Amniotic stem cell (primary cell): ENCODE measurements around the gene UBE2M.
A peak's percentile ranks its signal among the peaks of the same experiment; 100 is the strongest.
"Not testable (repeated sequence)": the region's sequence is repeated elsewhere in the genome, so short reads cannot be mapped to it uniquely, and the experiment has no call there.

Source experiments
- DNase-seq: peaks from one replicate; lab custom pipeline; 2025; lab: John Stamatoyannopoulos, UW

Gene UBE2M

DNA sequence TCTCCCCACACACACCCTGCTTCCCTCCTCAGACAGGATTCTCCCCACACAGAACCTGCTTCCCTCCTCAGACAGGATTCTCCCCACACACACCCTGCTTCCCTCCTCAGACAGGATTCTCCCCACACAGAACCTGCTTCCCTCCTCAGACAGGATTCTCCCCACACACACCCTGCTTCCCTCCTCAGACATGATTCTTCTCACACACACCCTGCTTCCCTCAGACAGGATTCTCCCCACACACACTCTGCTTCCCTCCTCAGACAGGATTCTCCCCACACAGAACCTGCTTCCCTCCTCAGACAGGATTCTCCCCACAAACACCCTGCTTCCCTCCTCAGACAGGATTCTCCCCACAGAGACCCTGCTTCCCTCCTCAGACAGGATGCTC, 19.2 kb downstream of the UBE2M start:
- not testable (repeated sequence) for DNase-seq

DNA sequence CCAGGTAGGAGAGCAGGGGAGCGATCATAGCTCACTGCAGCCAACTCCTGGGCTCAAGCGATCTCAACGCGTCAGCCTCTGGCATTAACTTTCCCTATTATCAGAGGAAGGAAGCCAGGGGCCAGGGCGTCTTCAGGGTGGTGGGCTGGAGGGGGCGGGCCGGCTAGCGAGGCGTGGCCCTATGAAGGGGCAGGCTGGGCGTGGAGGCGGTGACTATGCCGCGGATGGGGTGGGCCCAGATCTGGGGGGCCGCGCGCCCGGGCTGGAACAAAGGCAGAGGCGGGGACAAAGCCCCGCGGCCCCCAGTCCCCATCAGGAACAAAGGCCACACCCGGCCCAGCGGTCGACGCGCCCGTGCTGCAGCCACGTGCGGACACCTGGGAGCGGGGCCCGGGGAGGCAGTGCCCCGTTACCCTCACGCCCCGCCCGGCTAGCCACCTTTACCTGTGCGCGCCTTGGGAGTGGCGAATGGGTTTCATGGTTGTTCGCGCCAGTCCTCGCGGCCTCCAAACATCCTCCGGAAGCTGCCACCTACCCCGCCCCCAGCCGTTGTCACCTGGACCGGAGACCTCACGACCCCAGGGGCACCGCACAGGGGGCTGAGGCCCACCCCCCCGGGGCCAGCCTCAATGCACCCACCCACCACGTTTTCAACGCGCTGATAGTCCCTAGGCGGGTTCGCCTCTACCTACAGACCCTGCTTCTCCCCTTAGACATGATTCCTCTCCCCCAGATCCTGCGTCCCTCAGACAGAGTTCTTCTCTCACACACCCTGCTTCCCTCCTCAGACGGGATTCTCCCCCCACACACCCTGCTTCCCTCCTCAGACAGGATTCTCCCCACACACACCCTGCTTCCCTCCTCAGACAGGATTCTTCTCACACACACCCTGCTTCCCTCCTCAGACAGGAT, 19.9 kb downstream of the UBE2M start:
- no peak for DNase-seq

DNA sequence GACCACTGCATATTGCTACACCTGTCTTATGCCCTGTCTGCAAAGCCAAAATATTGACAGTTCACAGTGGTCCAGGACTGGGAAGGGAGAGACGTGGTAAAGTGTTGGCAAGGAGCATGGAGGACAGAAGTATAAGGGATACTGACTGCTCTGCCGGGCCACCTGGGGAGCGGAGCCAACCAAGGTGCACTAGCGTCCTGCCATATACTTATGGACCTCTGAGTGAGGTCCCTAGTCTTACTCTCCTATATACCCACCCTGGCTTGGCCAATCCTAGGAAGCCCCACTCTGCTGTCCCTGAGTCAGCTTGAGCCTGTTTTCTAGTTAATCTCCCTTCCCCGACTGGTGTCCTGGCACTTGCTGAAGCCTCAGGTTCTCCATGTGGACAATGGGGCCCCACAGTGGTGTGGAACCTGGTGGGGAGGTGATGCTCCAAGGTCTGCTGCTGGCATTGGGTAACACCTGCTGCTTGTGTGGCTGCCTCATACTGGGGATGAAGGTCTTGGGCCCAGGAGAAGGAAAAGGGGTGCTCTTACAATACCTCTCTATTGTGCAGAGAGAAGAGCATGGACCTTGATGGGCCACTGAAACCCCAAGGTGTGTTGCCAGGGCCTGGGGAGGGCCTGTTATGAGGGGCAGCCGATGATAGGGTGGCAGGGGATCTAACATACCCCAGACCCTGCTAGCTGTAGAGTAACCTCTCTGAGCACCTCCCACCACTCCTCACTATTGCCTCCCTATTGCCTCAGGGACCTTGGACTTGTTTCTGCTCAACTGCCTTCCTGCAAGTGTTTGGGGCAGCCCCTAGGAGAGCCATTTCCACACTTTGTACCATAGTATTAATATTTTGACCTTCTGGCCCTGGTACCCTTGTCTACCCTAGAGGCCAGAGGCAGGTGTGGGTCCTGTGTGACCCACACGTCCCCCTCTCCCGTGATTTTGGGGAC, 21.3 kb downstream of the UBE2M start:
- DNase-seq: no peak

DNA sequence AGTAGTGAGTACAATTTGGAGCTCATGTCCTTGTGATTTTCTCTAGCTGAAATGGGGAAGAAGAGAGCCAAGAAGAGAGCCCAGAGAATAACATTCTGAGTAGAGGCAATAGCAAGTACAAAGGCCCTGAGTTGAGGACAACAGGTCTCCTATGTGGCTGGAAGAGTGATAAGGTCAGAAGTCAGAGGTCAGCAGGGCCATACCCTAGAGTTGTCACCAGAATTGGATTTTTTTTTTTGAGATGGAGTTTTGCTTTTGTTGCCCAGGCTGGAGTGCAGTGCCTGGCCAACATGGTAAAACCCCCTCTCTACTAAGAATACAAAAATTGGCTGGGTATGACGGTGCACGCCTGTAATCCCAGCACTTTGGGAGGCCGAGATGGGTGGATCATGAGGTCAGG, 22.6 kb downstream of the UBE2M start:
- DNase-seq: no peak

DNA sequence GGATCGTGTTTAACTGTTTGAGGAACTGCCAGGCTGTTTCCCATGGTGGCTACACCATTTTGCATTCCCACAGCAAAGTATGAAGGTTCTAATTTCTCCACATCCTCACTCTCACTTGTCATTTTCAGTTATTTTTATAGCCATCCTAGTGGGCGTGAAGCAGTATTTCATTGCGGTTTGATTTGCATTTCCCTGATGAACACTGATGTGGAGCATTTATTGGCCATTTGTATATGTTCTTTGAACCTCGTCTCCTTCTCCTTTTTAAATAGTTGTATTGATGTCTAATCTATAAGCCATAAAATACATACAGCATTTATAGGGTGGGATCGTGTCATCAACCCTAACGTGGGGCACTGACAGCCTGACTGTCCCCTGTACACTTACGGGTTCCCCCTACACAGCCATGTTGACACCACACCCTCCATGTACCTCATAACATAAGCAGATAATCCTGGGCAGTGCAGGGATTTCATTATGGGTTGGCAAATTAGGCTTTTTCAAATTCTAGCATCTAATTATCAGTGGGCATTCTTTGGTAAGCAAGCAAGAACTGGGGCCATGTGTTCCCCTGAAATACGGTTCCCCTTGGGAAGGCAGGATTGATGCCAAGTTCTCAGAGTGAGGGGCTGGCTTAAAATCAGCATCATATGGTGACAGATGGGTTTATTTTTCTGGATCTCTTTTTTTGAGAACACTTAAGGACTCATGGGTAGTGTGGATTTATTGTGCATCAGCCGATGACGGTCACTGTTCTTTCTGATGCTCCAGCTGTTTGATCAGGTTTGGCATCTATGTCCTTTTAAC, 27.2 kb downstream of the UBE2M start:
- no peak for DNase-seq

DNA sequence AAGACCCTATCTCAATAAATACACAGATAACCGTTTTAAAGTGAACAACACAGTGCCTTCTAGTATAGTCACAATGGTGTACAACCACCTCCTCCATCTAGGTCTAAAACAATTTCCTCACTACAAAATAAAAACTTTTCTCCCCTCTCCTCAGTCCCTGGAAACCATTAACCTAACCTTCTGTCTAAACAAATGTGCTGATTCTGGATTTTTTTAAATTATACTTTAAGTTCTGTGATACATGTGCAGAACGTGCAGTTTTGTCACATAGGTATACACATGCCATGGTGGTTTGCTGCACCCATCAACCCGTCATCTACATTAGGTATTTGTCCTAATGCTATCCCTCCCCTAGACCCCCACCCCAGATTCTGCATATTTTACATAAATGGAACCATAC, 29.0 kb downstream of the UBE2M start:
- no peak for DNase-seq

DNA sequence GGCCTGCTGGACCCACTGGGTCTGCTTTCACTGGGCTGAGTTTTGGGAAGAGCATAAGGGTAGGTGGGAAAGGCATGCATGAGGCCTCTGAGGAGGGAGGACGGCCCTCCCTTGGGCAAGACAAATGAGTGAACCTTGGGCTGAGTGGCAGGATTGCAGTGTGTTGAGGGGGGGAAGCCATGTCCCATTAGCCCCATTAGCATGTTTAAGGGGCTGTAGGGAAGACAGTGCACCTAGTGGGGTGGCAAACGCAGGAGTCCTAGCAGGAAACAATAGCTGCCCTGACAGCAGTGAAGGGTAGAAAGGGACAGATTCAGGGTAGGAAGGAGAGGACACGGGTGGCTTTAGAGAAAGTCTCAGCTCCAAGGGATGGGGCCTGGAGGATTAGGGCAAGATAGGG, 35.7 kb downstream of the UBE2M start:
- no peak for DNase-seq

GRCh38 chr19:58521651-58522050, 36.8 kb downstream of the UBE2M start:
- no peak for DNase-seq

DNA sequence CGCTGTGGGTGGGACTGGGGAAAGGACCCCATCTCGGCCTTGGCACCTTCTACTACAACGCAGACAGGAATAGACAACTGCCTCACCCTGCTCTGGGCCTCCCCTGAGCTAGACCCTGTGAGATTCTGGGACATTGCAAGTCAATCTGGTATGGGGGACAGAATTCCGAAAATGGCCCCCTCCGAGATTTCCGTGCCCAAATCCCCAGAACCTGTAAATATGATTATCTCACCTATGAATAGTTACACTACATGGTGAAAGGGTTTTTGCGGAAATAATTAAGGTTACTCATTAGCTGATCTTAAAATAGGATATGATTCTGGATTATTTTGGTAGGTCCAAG, 38.2 kb downstream of the UBE2M start:
- DNase-seq: no peak

- DNase-seq: peak; percentile 92
Observed at GRCh38 chr19:58519355-58520256, 38.8 kb downstream of the UBE2M start, which contains the start of gene ZBTB45. Gene ZBTB45 (minus strand): TSS chr19:58519810. CDS start chr19:58517673, 2,137 bp downstream.

GRCh38 chr19:58519087-58519354, 39.4 kb downstream of the UBE2M start:
- DNase-seq: peak; percentile 66

- DNase-seq: no peak
Observed at GRCh38 chr19:58518256-58519086, 39.9 kb downstream of the UBE2M start.

DNA sequence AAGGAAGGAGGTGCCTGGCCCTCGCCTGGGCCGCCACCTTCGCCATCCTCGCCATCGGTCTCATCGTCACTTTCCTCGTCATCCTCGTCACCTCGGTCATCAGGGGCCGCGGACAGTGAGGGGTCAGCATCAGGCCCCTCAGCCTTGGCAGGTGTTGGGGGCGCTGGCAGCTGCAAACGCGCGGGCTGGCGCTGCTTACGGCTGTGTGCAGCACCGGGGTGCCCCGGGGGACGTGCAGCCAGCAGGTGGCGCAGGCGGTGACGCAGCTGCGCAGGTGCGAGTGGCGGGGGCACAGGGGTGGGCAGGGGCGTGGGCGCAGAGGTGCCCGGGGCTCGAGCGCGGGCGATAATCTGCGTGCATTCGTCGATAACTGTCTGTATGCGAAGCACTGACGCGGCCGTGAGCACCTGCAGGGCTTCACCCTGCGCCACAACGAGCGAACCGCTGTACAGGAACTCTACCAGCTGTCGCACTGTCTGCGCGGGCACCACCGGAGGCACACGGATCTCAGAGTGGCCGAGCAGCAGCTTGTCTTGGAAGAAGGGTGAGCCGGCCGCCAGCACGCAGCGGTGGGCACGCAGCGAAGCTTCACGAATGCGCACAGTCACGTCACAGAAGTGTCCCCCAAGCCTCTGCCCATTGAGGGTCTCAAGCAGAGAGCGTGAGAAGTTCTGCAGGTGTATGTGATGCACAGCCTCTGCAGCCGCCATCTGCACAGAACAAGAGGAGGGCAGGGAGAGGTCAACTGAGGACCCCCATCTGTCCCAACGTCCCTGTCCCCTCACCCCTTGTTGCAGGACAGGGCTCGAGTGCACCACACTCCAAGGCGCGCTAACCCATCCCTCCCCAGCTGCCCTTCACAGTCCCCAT, 41.2 kb downstream of the UBE2M start:
- DNase-seq: no peak

DNA sequence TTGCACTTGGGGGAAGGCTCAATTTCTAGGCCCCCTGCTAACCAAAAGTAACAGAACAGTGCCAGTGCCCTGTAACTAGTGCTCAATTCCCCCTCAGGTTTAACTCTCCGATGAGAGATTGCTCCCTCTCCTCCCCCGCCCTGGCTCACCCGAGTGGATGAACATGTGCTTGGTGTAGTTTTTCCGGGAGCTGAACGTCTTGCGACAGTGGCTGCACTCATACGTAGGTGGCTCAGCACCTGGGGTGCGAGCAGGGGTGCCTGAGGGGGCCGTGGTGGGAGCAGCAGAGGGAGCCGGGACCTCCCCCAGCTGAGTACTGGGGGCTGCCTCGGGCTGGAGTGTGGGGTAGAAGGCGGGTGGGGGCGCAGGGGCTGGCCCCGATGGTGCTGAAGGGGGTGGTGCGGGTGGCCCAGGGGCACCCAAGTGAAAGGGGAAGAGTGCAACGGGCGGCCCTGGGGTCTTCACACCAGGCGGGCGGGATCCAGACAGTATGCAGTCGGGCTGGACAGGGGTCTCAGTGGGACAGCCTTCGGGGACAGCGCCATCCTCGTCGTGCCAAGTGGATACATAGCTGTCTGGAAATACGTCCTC, 42.1 kb downstream of the UBE2M start:
- DNase-seq: no peak

GRCh38 chr19:58515259-58515658, 43.2 kb downstream of the UBE2M start:
- DNase-seq: no peak

- no peak for DNase-seq
Observed at GRCh38 chr19:58514564-58515022, 43.8 kb downstream of the UBE2M start.

DNA sequence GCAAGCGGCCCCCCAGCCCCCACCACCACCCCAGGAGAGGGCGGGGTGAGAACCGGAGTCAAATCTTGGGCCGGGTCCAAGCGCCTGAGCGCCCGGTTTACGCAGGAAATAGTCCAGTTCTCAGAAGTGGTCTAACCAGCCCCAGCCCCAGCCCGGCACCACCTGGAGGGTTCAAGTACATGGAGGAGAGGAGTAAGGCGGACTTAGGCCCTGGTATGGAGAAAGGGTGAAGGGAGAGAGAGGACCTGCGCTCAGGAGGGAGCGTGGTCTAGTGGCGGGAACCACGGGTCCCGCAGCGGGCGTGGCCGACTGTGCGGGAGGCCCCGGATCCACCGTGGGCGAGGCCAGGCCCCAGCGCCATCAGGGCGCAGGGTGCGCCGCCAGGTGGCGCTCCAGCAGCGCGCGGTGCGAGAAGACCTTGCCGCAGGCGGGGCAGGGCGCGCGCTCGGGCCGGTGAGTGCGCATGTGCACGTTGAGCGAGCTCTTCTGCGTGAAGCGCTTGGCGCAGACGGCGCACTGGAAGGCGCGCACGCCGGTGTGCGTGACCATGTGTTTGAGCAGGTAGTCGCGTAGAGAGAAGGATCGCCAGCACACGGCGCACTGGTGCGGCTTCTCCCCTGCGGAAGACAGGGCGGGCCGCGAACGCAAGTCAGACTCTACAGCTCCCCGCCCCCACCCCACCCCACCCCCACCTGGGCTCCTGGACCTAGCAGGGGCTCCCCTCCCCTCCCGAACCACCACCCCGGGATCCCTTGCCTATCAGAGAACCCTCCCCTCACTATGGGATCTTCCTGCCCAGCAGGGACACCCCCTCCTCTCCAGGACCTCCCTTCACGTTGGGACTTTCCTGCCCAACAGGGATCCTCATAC, 44.5 kb downstream of the UBE2M start:
- DNase-seq: peak; percentile 1

- no peak for DNase-seq
Observed at GRCh38 chr19:58513213-58513693, 45.2 kb downstream of the UBE2M start.
